Measurements from ENCODE around the gene SEC14L6.

GRCh38 chr22:30479981-30480380, 66.6 kb downstream of the SEC14L6 start:
- TF ChIP-seq EZH2phosphoT487 (IDR thresholded peaks at IDR 0.05; ENCODE audit: insufficient read depth, low read depth) (no peak), EZH2 (IDR thresholded peaks at IDR 0.05; ENCODE audit: insufficient read depth, poor library complexity, severe bottlenecking) (no peak)
